ENCODE results near the gene WFIKKN2. TPM values are rescaled to one million over a fixed set of nuclear protein-coding genes. Genes with fewer than 3 reads are reported as not detected.

Gene WFIKKN2
- total and polyA plus RNA-seq, 7 donors = 0.09 to 3.4 (median 0.32) TPM

DNA sequence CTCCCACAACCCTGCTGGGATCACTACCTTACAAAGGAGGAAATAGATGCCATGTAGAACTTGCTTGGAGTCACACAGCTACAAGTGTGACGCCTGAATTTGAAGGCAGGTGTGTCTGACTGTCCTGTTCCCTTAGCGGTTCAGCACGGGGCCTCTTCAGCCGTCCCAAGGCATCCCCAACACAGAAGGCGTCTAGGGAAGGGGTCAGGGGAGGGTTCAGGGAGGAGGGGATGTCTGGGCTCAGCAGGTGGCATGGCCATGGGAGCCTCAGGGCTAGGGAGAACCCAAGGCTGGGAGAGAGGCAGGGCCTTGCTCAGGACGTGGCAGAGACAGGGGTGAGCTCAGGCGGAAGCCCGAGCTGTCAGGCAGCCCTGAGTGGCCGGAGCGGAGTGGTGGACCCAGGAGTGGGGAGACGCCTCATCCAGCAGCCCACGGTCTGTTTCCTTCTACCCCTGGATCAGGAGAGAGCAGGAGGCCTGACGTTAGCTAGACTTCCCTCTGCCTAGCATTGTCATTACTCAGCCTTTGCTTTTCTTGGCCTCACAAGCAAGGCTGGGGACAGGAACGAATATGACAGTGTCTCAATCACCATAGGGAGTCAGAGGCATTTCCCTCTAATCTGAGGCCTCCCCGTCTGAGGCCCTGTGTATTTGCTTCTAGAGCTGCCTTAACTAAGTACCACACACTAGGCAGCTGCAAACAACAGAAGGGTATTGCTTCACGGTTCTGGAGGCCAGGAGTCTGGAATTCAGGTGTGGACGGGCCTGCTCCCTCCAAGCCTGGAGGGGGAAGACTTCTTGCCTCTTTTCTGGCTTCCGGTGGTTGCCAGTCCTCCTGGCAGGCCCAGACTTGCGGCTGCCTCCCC, 36.7 kb upstream of the WFIKKN2 start:
- no peak for ATAC-seq
- no peak overlapping the region for H3K4me3 ChIP-seq
- H3K9me3 ChIP-seq = no peaks in the 10 kb centered on the region
- intact Hi-C loops (cut with DNase I) = loop anchor here in 1 of 2 donors (5.0 kb wide), 1 partner anchor 39 kb away; the partner anchor contains the start of gene WFIKKN2
- H3K4me1 ChIP-seq = no peaks in the 10 kb centered on the region
- no peak for DNase-seq
- no peaks in the 10 kb centered on the region for H3K27me3 ChIP-seq (ENCODE audit: insufficient read depth in 3 of 3, low read length in 2 of 3)
- TF ChIP-seq, protein P1, sequence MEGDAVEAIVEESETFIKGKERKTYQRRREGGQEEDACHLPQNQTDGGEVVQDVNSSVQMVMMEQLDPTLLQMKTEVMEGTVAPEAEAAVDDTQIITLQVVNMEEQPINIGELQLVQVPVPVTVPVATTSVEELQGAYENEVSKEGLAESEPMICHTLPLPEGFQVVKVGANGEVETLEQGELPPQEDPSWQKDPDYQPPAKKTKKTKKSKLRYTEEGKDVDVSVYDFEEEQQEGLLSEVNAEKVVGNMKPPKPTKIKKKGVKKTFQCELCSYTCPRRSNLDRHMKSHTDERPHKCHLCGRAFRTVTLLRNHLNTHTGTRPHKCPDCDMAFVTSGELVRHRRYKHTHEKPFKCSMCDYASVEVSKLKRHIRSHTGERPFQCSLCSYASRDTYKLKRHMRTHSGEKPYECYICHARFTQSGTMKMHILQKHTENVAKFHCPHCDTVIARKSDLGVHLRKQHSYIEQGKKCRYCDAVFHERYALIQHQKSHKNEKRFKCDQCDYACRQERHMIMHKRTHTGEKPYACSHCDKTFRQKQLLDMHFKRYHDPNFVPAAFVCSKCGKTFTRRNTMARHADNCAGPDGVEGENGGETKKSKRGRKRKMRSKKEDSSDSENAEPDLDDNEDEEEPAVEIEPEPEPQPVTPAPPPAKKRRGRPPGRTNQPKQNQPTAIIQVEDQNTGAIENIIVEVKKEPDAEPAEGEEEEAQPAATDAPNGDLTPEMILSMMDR (IDR thresholded peaks at IDR 0.05) = no peak
- H3K36me3 ChIP-seq (ENCODE audit: insufficient read depth in 1 of 2, low read depth in 1 of 2) = no peaks in the 10 kb centered on the region
- WGBS, 3 donors = 85 to 90% (median 89%) methylated on average over 19 of the region's 19 CpGs
- H3K27ac ChIP-seq = no peak overlapping the region

DNA sequence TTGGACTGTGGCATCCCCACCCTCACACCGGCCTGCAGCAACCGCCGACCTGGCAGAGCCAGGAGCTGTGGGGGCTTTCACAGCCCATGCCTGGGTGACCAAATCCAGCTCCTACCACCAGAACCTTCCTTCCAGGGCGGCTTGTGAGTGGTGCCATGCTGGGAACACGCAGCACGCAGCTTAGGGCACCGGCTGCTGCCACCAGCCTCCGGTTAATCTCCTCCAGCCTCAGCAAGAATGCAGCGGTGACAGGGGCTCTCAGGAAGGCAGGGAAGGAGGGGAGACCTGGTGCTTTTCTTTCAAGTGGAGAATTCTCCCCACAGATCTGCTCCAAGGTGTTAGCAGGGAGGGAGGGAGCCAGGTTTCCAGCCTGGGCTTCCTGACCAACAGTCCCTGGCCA, 35.8 kb upstream of the WFIKKN2 start:
- TF ChIP-seq, protein P1 (IDR thresholded peaks at IDR 0.05) = no peak
- ATAC-seq = no peak
- intact Hi-C loops (cut with DNase I) = loop anchor here in 1 of 2 donors (5.0 kb wide), 1 partner anchor 38 kb away; the partner anchor contains the start of gene WFIKKN2

GRCh38 chr17:50800196-50800700, 35.1 kb upstream of the WFIKKN2 start:
- H3K36me3 ChIP-seq (ENCODE audit: insufficient read depth in 1 of 2, low read depth in 1 of 2) = no peaks in the 10 kb centered on the region
- no peak for DNase-seq
- H3K9me3 ChIP-seq = no peaks in the 10 kb centered on the region
- no peak for ATAC-seq
- H3K4me1 ChIP-seq = no peaks in the 10 kb centered on the region
- no peak overlapping the region for H3K27ac ChIP-seq
- TF ChIP-seq, protein P1 (IDR thresholded peaks at IDR 0.05) = no peak
- intact Hi-C loops (cut with DNase I) = no loop called here
- H3K27me3 ChIP-seq (ENCODE audit: insufficient read depth in 3 of 3, low read length in 2 of 3) = no peaks in the 10 kb centered on the region
- H3K4me3 ChIP-seq = no peak overlapping the region
- 64 to 71% (median 67%) methylated on average over 12 of the region's 12 CpGs for WGBS, 3 donors

More for the DNA sequence above, 35.8 kb upstream of the WFIKKN2 start:
- no peaks in the 10 kb centered on the region for H3K4me1 ChIP-seq
- DNase-seq = no peak
- no peaks in the 10 kb centered on the region for H3K36me3 ChIP-seq (ENCODE audit: insufficient read depth in 1 of 2, low read depth in 1 of 2)
- no peak overlapping the region for H3K27ac ChIP-seq
- no peaks in the 10 kb centered on the region for H3K9me3 ChIP-seq
- H3K4me3 ChIP-seq = no peak overlapping the region
- WGBS, 3 donors = 83 to 92% (median 87%) methylated on average over 9 of the region's 9 CpGs
- no peaks in the 10 kb centered on the region for H3K27me3 ChIP-seq (ENCODE audit: insufficient read depth in 3 of 3, low read length in 2 of 3)

DNA sequence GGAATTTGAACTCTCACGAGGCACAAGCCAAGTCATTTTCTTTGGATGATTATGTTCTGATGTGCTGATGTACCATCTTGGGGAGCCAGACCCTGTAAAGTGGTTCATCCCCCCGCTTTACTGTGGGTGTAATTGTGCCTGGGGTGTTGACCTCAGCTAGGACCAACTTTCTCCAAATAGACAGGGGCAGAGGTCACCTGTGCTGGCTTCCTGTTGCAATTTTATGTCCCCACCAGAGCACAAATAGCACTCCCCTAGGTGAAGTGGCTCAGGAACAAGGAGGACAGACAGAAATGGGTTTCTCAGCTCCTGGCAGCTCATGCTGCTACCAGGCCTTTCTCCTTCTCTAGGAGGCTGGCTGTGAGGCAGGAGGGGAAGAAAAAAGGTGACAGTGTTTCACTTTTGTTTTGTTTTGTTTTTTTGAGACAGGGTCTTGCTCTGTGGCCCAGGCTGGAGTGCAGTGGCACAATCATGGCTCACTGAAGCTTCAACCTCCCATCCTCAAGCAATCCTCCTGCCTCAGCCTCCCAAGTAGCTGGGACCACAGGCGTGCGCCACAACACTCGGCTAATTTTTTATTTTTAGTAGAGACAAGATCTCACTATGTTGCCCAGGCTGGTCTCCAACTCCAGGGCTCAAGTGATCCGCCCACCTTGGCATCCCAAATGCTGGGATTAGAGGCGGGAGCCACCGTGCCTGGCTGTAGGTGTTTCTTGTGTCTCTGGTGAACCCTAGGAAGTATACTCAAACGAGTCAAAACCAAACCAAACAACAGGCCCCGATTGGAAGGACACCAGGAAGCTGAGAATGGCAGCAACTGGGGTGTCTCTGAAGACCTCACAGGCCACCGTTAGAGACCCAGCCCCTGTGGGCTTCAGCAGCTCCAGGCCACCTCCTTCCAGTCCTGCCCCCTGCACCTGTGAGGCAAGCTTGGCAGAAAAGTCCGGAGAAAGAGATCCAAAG, 32.5 kb upstream of the WFIKKN2 start:
- ATAC-seq (no peak), DNase-seq (no peak)
- Histone ChIP-seq H3K4me1 (no peaks in the 10 kb centered on the region), H3K4me3 (no peak overlapping the region), H3K27ac (no peak overlapping the region), H3K27me3 (ENCODE audit: insufficient read depth in 3 of 3, low read length in 2 of 3) (peaks cover 0 to 2% (median 0%) of the 10 kb centered on the region in 3 donors), H3K9me3 (no peaks in the 10 kb centered on the region), H3K36me3 (ENCODE audit: insufficient read depth in 1 of 2, low read depth in 1 of 2) (no peaks in the 10 kb centered on the region)
- TF ChIP-seq, protein P1 (IDR thresholded peaks at IDR 0.05) = no peak
- intact Hi-C loops (cut with DNase I) = no loop called here
- WGBS, 3 donors = 63 to 74% (median 72%) methylated on average over 12 of the region's 12 CpGs

All from psoas muscle (tissue), 8 donors.